ENCODE measurements around the gene PREX1.

The PREX1 gene

DNA sequence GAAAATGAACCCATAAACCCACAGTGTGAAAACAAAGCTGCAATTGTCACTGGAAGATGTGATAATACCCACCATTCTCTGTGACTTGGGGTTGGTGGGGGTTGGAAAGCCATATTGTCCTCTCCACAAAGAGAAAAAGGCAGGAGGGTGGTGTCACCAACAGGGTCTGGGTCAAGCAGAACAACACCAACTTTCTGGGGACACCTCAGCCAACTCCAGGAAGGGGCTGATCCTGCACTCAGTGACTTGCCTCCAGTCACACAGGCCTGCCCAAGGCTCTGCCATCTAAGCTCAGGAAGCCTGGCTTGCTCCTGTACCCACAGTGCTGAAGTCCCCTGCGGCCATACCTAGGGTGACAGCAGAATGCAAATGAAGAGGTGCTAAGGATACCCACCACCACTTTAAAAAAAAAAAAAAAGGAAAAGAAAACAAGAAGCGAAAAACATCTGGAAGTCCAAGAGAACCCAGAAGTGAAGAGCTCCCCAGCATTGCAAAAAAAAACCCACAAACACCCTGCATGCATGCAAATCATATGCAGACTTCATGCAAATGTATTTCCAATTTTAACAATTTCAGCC is 110.6 kb downstream of the PREX1 start:
- TF ChIP-seq CTCF (IDR thresholded peaks at IDR 0.05; ENCODE audit: unreplicated experiment in 3 of 3), result no peak
- Mint-ChIP-seq H3K27ac (no peak overlapping the region), H3K4me1 (peaks cover 8% of the 10 kb centered on the region), H3K36me3 (ENCODE audit: low read depth) (no peaks in the 10 kb centered on the region), H3K27me3 (ENCODE audit: low read depth) (no peaks in the 10 kb centered on the region), H3K4me3 (no peak overlapping the region), H3K9me3 (no peaks in the 10 kb centered on the region)

DNA sequence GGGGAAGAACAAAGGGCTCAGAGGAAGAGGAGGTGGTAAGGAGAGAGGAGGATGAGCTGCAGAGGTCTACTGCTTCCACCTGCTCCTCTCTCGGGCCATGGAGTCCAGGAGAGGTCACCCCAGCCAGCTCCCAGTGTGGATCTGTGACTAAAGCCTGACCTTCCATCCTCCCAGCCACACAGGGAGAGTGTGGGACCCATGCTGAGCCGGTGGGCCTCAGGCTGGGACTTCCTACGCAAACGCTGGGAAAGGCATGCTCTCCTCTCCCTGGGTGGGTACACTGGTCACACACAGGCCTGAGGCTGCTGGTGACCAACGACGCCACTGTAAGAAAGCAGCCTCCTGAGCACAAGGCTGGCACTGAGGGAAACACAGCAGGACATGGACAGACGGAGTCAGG is 111.3 kb downstream of the PREX1 start:
- no peak for TF ChIP-seq CTCF (IDR thresholded peaks at IDR 0.05; ENCODE audit: unreplicated experiment in 3 of 3)
- no peaks in the 10 kb centered on the region for H3K27me3 Mint-ChIP-seq (ENCODE audit: low read depth)
- H3K27ac Mint-ChIP-seq, result no peak overlapping the region
- H3K9me3 Mint-ChIP-seq, result no peaks in the 10 kb centered on the region
- H3K4me3 Mint-ChIP-seq, result no peak overlapping the region
- H3K36me3 Mint-ChIP-seq (ENCODE audit: low read depth), result no peaks in the 10 kb centered on the region
- H3K4me1 Mint-ChIP-seq, result peaks cover 5% of the 10 kb centered on the region

GRCh38 chr20:48716086-48716485 is 111.7 kb downstream of the PREX1 start:
- TF ChIP-seq CTCF (IDR thresholded peaks at IDR 0.05; ENCODE audit: unreplicated experiment in 3 of 3), result no peak
- H3K27ac Mint-ChIP-seq, result no peak overlapping the region
- H3K36me3 Mint-ChIP-seq (ENCODE audit: low read depth), result no peaks in the 10 kb centered on the region
- no peak overlapping the region for H3K4me3 Mint-ChIP-seq
- H3K9me3 Mint-ChIP-seq, result no peaks in the 10 kb centered on the region
- H3K27me3 Mint-ChIP-seq (ENCODE audit: low read depth), result no peaks in the 10 kb centered on the region
- H3K4me1 Mint-ChIP-seq, result peaks cover under 1% of the 10 kb centered on the region

DNA sequence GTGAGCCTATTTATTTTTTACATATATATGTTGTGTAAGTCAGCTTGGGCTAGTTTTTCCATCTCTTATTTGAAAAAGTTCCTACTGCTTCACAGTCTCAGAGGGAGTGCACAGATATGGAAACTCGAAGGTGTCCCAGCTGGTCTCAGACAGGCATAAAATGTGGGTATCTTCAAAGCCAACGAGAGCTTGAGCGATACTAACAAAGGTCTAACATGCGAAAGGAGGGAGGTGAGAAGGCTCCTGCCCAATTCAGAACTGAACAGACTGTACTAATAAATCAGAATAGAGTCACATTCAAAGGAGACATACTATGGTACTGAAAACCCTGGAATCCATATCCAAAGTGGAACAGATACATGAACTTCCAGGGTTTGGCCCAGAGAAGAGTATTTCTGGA is 113.0 kb downstream of the PREX1 start:
- peaks cover 3% of the 10 kb centered on the region for H3K27me3 Mint-ChIP-seq (ENCODE audit: low read depth)
- H3K36me3 Mint-ChIP-seq (ENCODE audit: low read depth), result no peaks in the 10 kb centered on the region
- no peak overlapping the region for H3K27ac Mint-ChIP-seq
- no peak overlapping the region for H3K4me3 Mint-ChIP-seq
- TF ChIP-seq CTCF (IDR thresholded peaks at IDR 0.05; ENCODE audit: unreplicated experiment in 3 of 3), result no peak
- H3K9me3 Mint-ChIP-seq, result no peaks in the 10 kb centered on the region
- H3K4me1 Mint-ChIP-seq, result no peaks in the 10 kb centered on the region

DNA sequence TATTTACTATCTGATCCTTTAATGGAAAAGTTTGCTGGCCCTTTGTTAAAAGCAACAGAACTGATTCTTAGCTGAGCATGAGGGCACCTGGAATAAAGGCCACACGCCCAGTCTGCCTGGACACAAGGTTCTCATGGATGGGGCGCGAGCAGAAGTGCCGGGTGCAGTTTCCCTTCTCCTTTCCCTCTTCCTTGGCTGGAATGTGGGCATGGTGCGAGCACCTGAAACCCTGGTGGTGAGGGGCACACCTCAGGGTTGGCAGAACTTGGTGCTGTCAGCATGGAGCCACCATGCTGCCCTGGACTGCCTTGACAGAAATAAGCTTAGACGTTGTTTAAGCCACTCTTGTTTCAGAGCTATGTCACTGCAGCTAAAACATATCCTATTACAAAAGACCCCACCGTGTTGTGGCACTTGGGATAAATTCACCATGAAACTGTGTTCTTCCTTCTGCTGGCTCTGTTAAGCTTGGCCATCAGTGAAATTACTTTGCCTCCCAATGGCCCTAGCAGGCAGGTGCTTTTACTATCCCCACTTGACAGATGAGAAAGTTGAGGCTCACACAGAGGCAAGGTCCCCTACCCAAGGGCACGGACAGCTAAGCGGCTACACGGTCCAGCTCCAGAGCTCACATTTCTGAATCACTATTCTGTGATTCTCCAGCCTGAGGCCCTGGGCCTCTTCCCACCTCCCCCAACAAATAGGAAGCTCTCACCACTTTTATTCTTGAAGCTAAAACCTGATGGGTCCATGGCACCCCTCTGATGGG is 115.9 kb downstream of the PREX1 start:
- no peaks in the 10 kb centered on the region for H3K36me3 Mint-ChIP-seq (ENCODE audit: low read depth)
- H3K27ac Mint-ChIP-seq, result no peak overlapping the region
- TF ChIP-seq CTCF (IDR thresholded peaks at IDR 0.05; ENCODE audit: unreplicated experiment in 3 of 3), result no peak
- H3K4me1 Mint-ChIP-seq, result peaks cover 20% of the 10 kb centered on the region
- H3K4me3 Mint-ChIP-seq, result no peak overlapping the region
- peaks cover 3% of the 10 kb centered on the region for H3K27me3 Mint-ChIP-seq (ENCODE audit: low read depth)
- no peaks in the 10 kb centered on the region for H3K9me3 Mint-ChIP-seq

GRCh38 chr20:48711044-48711428 is 116.8 kb downstream of the PREX1 start:
- H3K27ac Mint-ChIP-seq, result no peak overlapping the region
- H3K9me3 Mint-ChIP-seq, result no peaks in the 10 kb centered on the region
- peaks cover 3% of the 10 kb centered on the region for H3K27me3 Mint-ChIP-seq (ENCODE audit: low read depth)
- no peak for TF ChIP-seq CTCF (IDR thresholded peaks at IDR 0.05; ENCODE audit: unreplicated experiment in 3 of 3)
- no peaks in the 10 kb centered on the region for H3K36me3 Mint-ChIP-seq (ENCODE audit: low read depth)
- H3K4me3 Mint-ChIP-seq, result no peak overlapping the region
- peaks cover 20% of the 10 kb centered on the region for H3K4me1 Mint-ChIP-seq
